Neural progenitor cell (in vitro differentiated cells): ENCODE data around the gene PCCA. TPM values are rescaled to one million over a fixed set of nuclear protein-coding genes. Genes with fewer than 3 reads are reported as not detected.

ENCODE experiments used
- DNase-seq: peaks from one replicate; pipeline ENCODE4 v3.0.0-alpha.2; 2016; ENCODE audit warnings: low spot score
- H2AFZ ChIP-seq: fragments of 200-600 bp; sonication (generic); replicated peaks from 2 replicates; pipeline ENCODE4 v1.6.1; 2016; ENCODE audit warnings: antibody characterized with exemption
- H3F3A ChIP-seq: fragments of 200-600 bp; sonication (generic); 2 replicates; pipeline ENCODE4 v1.6.1; 2016; ENCODE audit warnings: antibody characterized with exemption, low read depth
- H3K27ac ChIP-seq: fragments of 200-600 bp; sonication (generic); 2 replicates; pipeline ENCODE4 v1.5.1; 2016; ENCODE audit warnings: mild to moderate bottlenecking
- H3K27me3 ChIP-seq: fragments of 200-600 bp; sonication (generic); 2 replicates; pipeline ENCODE4 v1.6.1; 2016; ENCODE audit warnings: mild to moderate bottlenecking, moderate library complexity
- H3K36me3 ChIP-seq: fragments of 200-600 bp; sonication (generic); 2 replicates; pipeline ENCODE4 v1.5.1; 2016
- H3K4me1 ChIP-seq: fragments of 200-600 bp; sonication (generic); 2 replicates; pipeline ENCODE4 v1.6.1; 2016; ENCODE audit warnings: mixed run types
- H3K4me2 ChIP-seq: fragments of 200-600 bp; sonication (generic); 2 replicates; pipeline ENCODE4 v1.6.1; 2016
- H3K4me3 ChIP-seq: fragments of 200-600 bp; sonication (generic); 2 replicates; pipeline ENCODE4 v1.5.1; 2016
- H3K79me2 ChIP-seq: fragments of 200-600 bp; sonication (generic); 2 replicates; pipeline ENCODE4 v1.6.1; 2016; ENCODE audit warnings: low read depth
- H3K9ac ChIP-seq: fragments of 200-600 bp; sonication (generic); 2 replicates; pipeline ENCODE4 v1.6.1; 2016
- H3K9me3 ChIP-seq: fragments of 200-600 bp; sonication (generic); 2 replicates; pipeline ENCODE4 v1.5.1; 2016; ENCODE audit warnings: low read depth
- H4K20me1 ChIP-seq: fragments of 200-600 bp; sonication (generic); 2 replicates; pipeline ENCODE4 v1.6.1; 2016; ENCODE audit warnings: low read depth
- H3K27ac Mint-ChIP-seq: 3 replicates; pipeline ENCODE4 v1.8.0; 2021; ENCODE audit warnings: mixed read lengths
- H3K27me3 Mint-ChIP-seq: 2 replicates; pipeline ENCODE4 v1.8.0; 2022; ENCODE audit warnings: low read depth, mild to moderate bottlenecking, inconsistent platforms, moderate library complexity, mixed read lengths; ENCODE audit not compliant: insufficient read depth
- H3K36me3 Mint-ChIP-seq: 3 replicates; pipeline ENCODE4 v1.8.0; 2021; ENCODE audit warnings: mixed read lengths
- H3K4me1 Mint-ChIP-seq: 3 replicates; pipeline ENCODE4 v1.8.0; 2021; ENCODE audit warnings: mixed read lengths
- H3K4me3 Mint-ChIP-seq: 3 replicates; pipeline ENCODE4 v1.8.0; 2021; ENCODE audit warnings: mild to moderate bottlenecking, moderate library complexity, mixed read lengths
- H3K9me3 Mint-ChIP-seq: 3 replicates; pipeline ENCODE4 v1.8.0; 2020; ENCODE audit warnings: mixed read lengths
- CTCF ChIP-seq: fragments of 200-600 bp; sonication (generic); IDR thresholded peaks from 2 replicates; pipeline ENCODE4 v1.5.1; 2017; ENCODE audit warnings: antibody characterized with exemption, mild to moderate bottlenecking
- EZH2 ChIP-seq: fragments of 200-600 bp; sonication (generic); IDR thresholded peaks from 2 replicates; pipeline ENCODE4 v1.6.1; 2017; ENCODE audit warnings: antibody characterized with exemption, mild to moderate bottlenecking, moderate library complexity
- EZH2phosphoT487 ChIP-seq: fragments of 200-600 bp; sonication (generic); IDR thresholded peaks from 2 replicates; pipeline ENCODE4 v1.6.1; 2017; ENCODE audit warnings: antibody characterized with exemption
- total RNA-seq: library from RNA; depleted of rRNA; stranded (reverse); fragments of >200 nt; gene quantifications from 2 replicates; pipeline ENCODE4 v1.2.3, GENCODE V29; 2015; ENCODE audit warnings: low replicate concordance

Gene PCCA
- total RNA-seq, 1 donor from 2014 or later = 60.6 TPM

- Mint-ChIP-seq H3K4me3 (no peak overlapping the region), H3K4me1 (peaks cover 18% of the 10 kb centered on the region)
- TF ChIP-seq EZH2 = no peak
- TF ChIP-seq EZH2phosphoT487 = no peak
- TF ChIP-seq CTCF = no peak
Measured at GRCh38 chr13:100388923-100389322, 300.0 kb downstream of the PCCA start.

DNA sequence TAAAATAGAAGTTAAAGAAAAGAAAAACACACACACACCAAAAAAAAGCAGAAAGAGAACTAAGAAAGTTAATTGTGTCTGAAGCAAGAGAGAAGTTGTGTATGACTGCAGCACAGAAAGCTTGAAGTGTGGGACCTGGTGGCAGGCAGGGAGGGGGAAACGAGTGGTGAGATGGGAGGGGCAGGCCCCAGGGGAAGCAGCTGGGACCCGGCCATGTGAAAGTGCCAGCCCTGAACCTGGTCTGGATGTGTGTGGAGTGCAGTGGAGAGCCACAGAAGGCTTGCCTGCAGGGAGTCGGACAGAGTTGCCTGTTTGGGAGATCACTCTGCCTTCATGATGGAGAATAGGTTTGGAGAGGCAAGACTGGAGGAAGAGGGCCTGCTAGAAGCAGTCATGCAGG is 300.7 kb downstream of the PCCA start:
- no peak overlapping the region for H3K27ac Mint-ChIP-seq
- Histone ChIP-seq H3K4me3 (no peak overlapping the region), H3K9ac (no peak overlapping the region), H4K20me1 (no peaks in the 10 kb centered on the region), H3K79me2 (no peaks in the 10 kb centered on the region), H3K36me3 (no peaks in the 10 kb centered on the region), H3K27me3 (no peaks in the 10 kb centered on the region), H3K4me1 (no peaks in the 10 kb centered on the region), H3F3A (no peaks in the 10 kb centered on the region), H3K4me2 (no peak overlapping the region), H3K27ac (no peak overlapping the region), H2AFZ (no peak overlapping the region), H3K9me3 (no peaks in the 10 kb centered on the region)
- no peaks in the 10 kb centered on the region for H3K27me3 Mint-ChIP-seq
- DNase-seq = no peak
- no peaks in the 10 kb centered on the region for H3K9me3 Mint-ChIP-seq
- peaks cover 25% of the 10 kb centered on the region for H3K4me1 Mint-ChIP-seq
- TF ChIP-seq EZH2 (no peak), EZH2phosphoT487 (no peak), CTCF (no peak)
- H3K36me3 Mint-ChIP-seq = peaks cover 5% of the 10 kb centered on the region
- H3K4me3 Mint-ChIP-seq = no peak overlapping the region

More at GRCh38 chr13:100388923-100389322, 300.0 kb downstream of the PCCA start:
- Histone ChIP-seq H3K4me1 (no peaks in the 10 kb centered on the region), H3K9ac (no peak overlapping the region), H4K20me1 (no peaks in the 10 kb centered on the region), H3K4me2 (no peak overlapping the region), H3K27me3 (no peaks in the 10 kb centered on the region), H3K4me3 (no peak overlapping the region), H3K79me2 (no peaks in the 10 kb centered on the region), H3F3A (no peaks in the 10 kb centered on the region), H3K36me3 (no peaks in the 10 kb centered on the region), H3K27ac (no peak overlapping the region), H2AFZ (no peak overlapping the region), H3K9me3 (no peaks in the 10 kb centered on the region)
- no peaks in the 10 kb centered on the region for H3K27me3 Mint-ChIP-seq
- no peak for DNase-seq
- H3K9me3 Mint-ChIP-seq = no peaks in the 10 kb centered on the region
- H3K36me3 Mint-ChIP-seq = peaks cover 5% of the 10 kb centered on the region
- H3K27ac Mint-ChIP-seq = no peak overlapping the region

DNA sequence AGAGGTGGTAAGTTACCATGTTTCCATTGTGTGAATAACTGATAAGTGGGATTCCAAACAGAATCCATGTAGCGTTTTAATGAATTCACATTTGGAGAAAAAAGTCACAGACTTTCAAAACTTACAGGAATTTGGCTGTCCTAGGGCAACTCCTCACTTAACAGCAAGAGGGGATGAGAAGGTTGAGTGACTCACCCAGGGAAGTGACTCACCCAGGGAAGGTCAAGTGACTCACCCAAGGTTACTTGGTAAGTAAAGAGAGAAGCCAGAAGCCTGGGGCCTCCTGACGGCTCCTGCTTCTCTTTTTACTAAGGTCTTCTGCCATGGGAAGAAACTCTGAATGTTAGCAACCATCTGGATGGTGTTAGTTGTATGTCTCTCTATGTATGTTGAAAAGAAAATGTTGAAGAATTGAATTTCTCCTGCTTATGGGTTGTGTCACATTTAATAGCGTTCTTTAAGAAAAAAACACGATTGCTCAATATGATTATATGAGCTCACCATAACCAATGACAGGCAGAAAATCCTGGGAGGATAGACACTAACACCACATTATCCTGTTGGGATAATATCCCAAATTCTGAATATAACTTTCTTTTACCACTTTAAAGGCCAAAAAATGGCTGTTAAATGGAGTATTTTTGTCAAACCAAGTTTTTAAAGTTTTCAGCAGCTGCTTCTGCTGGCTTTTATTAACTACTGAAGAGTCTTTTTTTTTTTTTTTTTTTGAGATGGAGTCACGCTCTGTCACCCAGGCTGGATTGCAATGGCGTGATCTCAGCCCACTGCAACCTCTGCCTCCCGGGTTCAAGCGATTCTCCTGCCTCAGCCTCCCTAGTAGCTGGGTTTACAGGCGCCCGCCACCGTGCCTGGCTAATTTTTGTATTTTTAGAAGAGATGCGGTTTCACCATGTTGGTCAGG is 304.1 kb downstream of the PCCA start:
- Histone ChIP-seq H3K9ac (no peak overlapping the region), H3K36me3 (no peaks in the 10 kb centered on the region), H4K20me1 (no peaks in the 10 kb centered on the region), H3K4me1 (no peaks in the 10 kb centered on the region), H3K79me2 (no peaks in the 10 kb centered on the region), H3K4me2 (no peak overlapping the region), H3K9me3 (no peaks in the 10 kb centered on the region), H3K27ac (no peak overlapping the region), H2AFZ (no peak overlapping the region), H3K27me3 (no peaks in the 10 kb centered on the region), H3F3A (no peaks in the 10 kb centered on the region), H3K4me3 (no peak overlapping the region)
- no peak for DNase-seq
- Mint-ChIP-seq H3K36me3 (no peaks in the 10 kb centered on the region), H3K27me3 (no peaks in the 10 kb centered on the region), H3K4me3 (no peak overlapping the region), H3K27ac (peak overlapping the region; percentile 55), H3K9me3 (no peaks in the 10 kb centered on the region), H3K4me1 (peaks cover 53% of the 10 kb centered on the region)
- TF ChIP-seq EZH2 = no peak
- no peak for TF ChIP-seq EZH2phosphoT487
- no peak for TF ChIP-seq CTCF
